GM18868 (cell line): ENCODE measurements around the gene ECHDC3.

Experiments used
- ATAC-seq: cut with Tn5 transposase; IDR thresholded peaks from one replicate; pipeline ENCODE4 v1.9.1; 2021; ENCODE audit warnings: mild to moderate bottlenecking, moderate library complexity; ENCODE audit not compliant: unreplicated experiment

Gene ECHDC3

DNA sequence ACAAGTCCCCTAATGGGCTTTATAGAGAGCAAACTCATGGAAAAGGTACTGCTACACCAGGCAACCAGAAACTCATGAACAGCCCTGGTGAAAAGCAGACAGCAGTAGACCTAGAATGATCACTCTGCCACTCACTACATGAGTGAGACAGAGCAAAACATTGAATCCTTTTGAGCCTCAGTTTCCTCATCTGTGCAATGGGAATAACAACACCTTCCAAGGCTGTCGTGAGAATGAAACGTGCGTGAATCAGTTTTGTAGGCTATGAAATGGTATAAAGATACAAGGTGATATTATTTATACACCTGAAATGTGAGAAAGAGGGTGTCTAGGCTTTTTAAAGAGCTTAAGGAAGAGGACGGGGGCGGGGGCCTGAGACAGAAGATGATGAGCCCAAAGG, 66.6 kb downstream of the ECHDC3 start:
- no peak for ATAC-seq

DNA sequence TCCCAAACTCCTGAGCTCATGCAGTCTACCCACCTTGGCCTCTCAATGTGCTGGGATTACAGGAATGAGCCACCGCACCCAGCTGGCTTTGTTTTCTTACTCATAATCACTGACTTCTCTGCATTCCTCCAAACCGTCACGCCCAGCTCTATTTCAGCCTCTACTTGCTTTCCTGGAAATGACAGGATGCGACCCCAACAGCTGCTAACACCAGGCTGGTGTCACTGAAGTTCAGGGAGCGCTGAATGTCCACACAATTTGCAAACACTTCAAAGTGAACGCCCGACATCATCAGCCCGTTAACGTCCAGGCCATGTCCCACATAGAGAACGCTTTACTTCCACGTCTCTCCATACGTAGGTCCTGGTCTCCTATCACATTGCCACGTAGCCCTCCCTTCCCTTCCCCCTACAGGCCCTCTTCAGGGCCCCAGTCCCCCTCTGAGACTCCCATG, 68.2 kb downstream of the ECHDC3 start:
- ATAC-seq = no peak

DNA sequence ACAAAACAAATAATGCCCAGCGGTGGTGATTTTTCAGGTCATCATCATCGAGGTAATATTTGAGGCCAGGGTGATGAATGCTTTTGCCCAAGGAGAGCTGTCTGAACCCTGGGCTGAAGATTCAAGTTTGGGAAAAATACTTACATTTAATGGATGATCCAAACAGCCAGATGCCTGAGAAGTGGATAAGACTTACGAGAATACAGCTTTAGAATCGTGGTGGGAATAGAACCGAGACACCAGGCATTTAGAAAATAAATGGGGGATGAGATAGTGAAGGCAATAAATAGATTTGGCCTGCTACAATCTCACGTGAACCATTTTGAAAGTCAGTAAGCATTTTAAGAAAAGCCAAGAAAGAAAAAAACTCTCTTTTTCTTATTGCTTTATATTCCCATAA, 68.8 kb downstream of the ECHDC3 start:
- no peak for ATAC-seq

DNA sequence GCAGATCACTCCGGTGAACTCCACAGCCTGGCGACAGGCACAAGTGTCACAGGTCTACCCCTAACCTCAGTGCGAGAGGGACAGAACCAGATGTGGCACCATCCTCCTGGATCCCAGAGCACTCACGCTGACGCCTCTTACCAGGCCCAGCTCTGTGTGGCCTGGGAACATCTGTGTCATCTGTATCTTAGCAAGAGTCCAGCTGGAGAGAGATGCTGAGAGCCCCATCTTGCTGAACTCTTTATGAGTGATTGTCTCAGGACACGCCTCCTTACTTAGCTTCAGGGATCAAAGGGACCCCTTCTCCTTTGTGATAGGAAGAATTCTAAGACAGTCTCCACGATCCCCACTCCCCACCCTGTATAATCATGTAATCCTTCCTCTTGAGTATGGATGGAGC, 71.0 kb downstream of the ECHDC3 start:
- ATAC-seq = no peak
